MM.1S (cell line): Measurements from ENCODE around the gene CHGA.

ENCODE experiments used
- EZH2 ChIP-seq: fragments of 300-600 bp; sonication (generic); optimal IDR thresholded peaks from 2 replicates; pipeline ENCODE3; 2017; ENCODE audit warnings: low read depth, mild to moderate bottlenecking, antibody characterized with exemption, low read length, mixed read lengths
- EZH2phosphoT487 ChIP-seq: fragments of 300-600 bp; sonication (generic); IDR thresholded peaks from 2 replicates; pipeline ENCODE4 v1.6.1; 2018; ENCODE audit warnings: antibody characterized with exemption, low read length
- TF ChIP-seq, protein P1 (sequence below): fragments of 300-600 bp; sonication (generic); IDR thresholded peaks from 2 replicates; pipeline ENCODE4 v1.5.1; 2016; ENCODE audit warnings: antibody characterized with exemption, low read length, mixed read lengths

DNA sequence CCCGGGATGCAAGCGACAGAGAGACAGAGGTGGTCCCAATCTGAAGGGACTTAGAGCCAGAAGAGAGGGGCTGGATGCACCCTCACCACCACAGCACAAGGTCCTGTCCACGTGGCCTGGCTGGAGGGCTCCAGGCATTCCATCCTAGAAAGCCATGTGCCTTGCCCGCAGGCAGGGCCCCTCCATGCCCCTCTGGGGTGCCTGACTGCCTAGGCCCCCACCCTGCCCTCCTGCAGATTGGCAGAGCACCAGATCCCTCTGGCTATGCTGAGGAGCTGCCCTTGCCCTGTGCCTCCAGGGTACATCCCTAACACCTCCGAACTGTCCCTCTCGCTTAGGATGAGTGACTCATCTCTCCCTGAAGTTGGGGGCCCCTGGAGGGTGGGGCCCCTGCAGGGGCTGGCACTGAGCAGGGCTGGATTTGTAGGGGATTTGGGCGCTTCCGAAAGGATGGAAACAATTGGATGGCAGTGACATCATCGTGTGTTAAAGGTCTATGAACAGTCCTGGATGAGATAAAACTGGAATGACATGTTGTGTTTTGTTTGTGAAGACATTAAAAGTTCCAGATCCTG lies 50.9 kb downstream of the CHGA start:
- TF ChIP-seq, protein P1, sequence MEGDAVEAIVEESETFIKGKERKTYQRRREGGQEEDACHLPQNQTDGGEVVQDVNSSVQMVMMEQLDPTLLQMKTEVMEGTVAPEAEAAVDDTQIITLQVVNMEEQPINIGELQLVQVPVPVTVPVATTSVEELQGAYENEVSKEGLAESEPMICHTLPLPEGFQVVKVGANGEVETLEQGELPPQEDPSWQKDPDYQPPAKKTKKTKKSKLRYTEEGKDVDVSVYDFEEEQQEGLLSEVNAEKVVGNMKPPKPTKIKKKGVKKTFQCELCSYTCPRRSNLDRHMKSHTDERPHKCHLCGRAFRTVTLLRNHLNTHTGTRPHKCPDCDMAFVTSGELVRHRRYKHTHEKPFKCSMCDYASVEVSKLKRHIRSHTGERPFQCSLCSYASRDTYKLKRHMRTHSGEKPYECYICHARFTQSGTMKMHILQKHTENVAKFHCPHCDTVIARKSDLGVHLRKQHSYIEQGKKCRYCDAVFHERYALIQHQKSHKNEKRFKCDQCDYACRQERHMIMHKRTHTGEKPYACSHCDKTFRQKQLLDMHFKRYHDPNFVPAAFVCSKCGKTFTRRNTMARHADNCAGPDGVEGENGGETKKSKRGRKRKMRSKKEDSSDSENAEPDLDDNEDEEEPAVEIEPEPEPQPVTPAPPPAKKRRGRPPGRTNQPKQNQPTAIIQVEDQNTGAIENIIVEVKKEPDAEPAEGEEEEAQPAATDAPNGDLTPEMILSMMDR: no peak
- TF ChIP-seq EZH2 (no peak), EZH2phosphoT487 (no peak)
